Endothelial cell of umbilical vein (primary cell): ENCODE results near the gene SESTD1. TPM values are rescaled to one million over a fixed set of nuclear protein-coding genes. Genes with fewer than 3 reads are reported as not detected.

Experiments
- BruUV-seq: library from RNA; stranded (reverse); fragments of 400-500 nt; replicated peaks from 2 replicates; lab custom pipeline; 2021; lab: Mats Ljungman, UMichigan
- CTCF ChIA-PET: fragments of 300-600, 350-600 bp; sonication (Branson Sonifier 250); formaldehyde crosslinking; loops from one replicate; lab custom pipeline; 2021; ENCODE audit warnings: antibody characterized with exemption, inconsistent platforms; lab: Charles Lee
- POLR2A ChIA-PET: fragments of 300-600, 350-600 bp; sonication (Branson Sonifier 250); formaldehyde crosslinking; loops from one replicate; lab custom pipeline; 2021; ENCODE audit warnings: antibody characterized with exemption, inconsistent platforms; lab: Charles Lee
- DNase-seq: peaks from one replicate; pipeline ENCODE4 v3.0.0-alpha.2; 2011; ENCODE audit warnings: low read depth, low spot score
- FAIRE-seq: peaks from 2 replicates; lab custom pipeline; 2011; peaks lifted over from hg19 to GRCh38; lab: Jason Lieb, UNC
- H2AFZ ChIP-seq: 2 replicates; pipeline ENCODE4 v1.6.0; 2012; ENCODE audit warnings: low read depth, low read length, control low read depth, inconsistent platforms
- H3K27ac ChIP-seq: 2 replicates; pipeline ENCODE4 v1.5.1; 2011; ENCODE audit warnings: low read depth, mild to moderate bottlenecking, control low read depth, low read length, moderate library complexity; ENCODE audit not compliant: insufficient read depth
- H3K27me3 ChIP-seq, 2 experiments: 2 replicates each; pipeline versions ENCODE4 v1.6.0 to v1.6.1; 2011; ENCODE audit warnings: low read length in 2 of 2, mixed read lengths in 1 of 2; ENCODE audit not compliant: control insufficient read depth in 2 of 2, insufficient read depth in 2 of 2
- H3K36me3 ChIP-seq, 2 experiments: 2 replicates in 1 of 2; 3 replicates in 1 of 2; pipeline ENCODE4 v1.5.1; 2011; ENCODE audit warnings: low read length in 2 of 2, mild to moderate bottlenecking in 1 of 2, moderate library complexity in 1 of 2; ENCODE audit not compliant: control insufficient read depth in 2 of 2, insufficient read depth in 2 of 2; ENCODE audit errors: extremely low read depth in 1 of 2
- H3K4me1 ChIP-seq: 3 replicates; pipeline ENCODE4 v1.5.1; 2011; ENCODE audit warnings: mild to moderate bottlenecking, low read length; ENCODE audit not compliant: control insufficient read depth, insufficient read depth; ENCODE audit errors: extremely low read depth
- H3K4me2 ChIP-seq: 2 replicates; pipeline ENCODE4 v1.6.1; 2011; ENCODE audit warnings: low read length, control low read depth, mixed read lengths; ENCODE audit not compliant: insufficient read depth
- H3K4me3 ChIP-seq, 3 experiments: fragments of 200-600 bp in 1 of 3; sonication (generic), shearing (Covaris generic) in 1 of 3; replicated peaks in 1 of 3; 2 replicates each; pipeline ENCODE4 v1.5.1; 2011 to 2016; ENCODE audit warnings: control low read depth in 3 of 3, low read length in 3 of 3, mild to moderate bottlenecking in 2 of 3, inconsistent platforms in 1 of 3, low read depth in 1 of 3, moderate library complexity in 1 of 3; ENCODE audit not compliant: insufficient read depth in 1 of 3
- H3K79me2 ChIP-seq: 2 replicates; pipeline ENCODE4 v1.6.0; 2012; ENCODE audit warnings: low read length, inconsistent platforms; ENCODE audit not compliant: control insufficient read depth, insufficient read depth
- H3K9ac ChIP-seq: replicated peaks from 2 replicates; pipeline ENCODE3; 2011; ENCODE audit warnings: low read length, control low read depth; ENCODE audit not compliant: insufficient read depth; ENCODE audit errors: extremely low read depth
- H3K9me1 ChIP-seq: replicated peaks from 3 replicates; pipeline ENCODE4 v1.6.0; 2011; ENCODE audit warnings: mild to moderate bottlenecking, low read length; ENCODE audit not compliant: control insufficient read depth, insufficient read depth; ENCODE audit errors: extremely low read depth
- H3K9me3 ChIP-seq: replicated peaks from 2 replicates; pipeline ENCODE4 v1.5.1; 2012; ENCODE audit warnings: low read length, inconsistent platforms; ENCODE audit not compliant: control insufficient read depth, insufficient read depth
- H4K20me1 ChIP-seq: replicated peaks from 2 replicates; pipeline ENCODE3; 2011; ENCODE audit warnings: mild to moderate bottlenecking, low read length; ENCODE audit not compliant: control insufficient read depth, insufficient read depth; ENCODE audit errors: extremely low read depth
- EZH2 ChIP-seq: IDR thresholded peaks from 2 replicates; pipeline ENCODE4 v1.6.1; 2012; ENCODE audit warnings: borderline replicate concordance, low read depth, mild to moderate bottlenecking, moderate library complexity, low read length, inconsistent platforms; ENCODE audit not compliant: severe bottlenecking
- FOS ChIP-seq: IDR thresholded peaks from 2 replicates; pipeline ENCODE4 v1.6.1; 2011; ENCODE audit warnings: mild to moderate bottlenecking, low read length, moderate library complexity, borderline replicate concordance; ENCODE audit not compliant: insufficient read depth
- GATA2 ChIP-seq: IDR thresholded peaks from 2 replicates; pipeline ENCODE4 v1.7.0; 2011; ENCODE audit warnings: low read depth, mild to moderate bottlenecking, moderate library complexity, mixed read lengths, low read length; ENCODE audit not compliant: insufficient read length, insufficient read depth
- JUN ChIP-seq: IDR thresholded peaks from 2 replicates; pipeline ENCODE4 v1.6.1; 2011; ENCODE audit warnings: borderline replicate concordance, low read depth; ENCODE audit not compliant: insufficient read length, insufficient read depth
- MAX ChIP-seq: IDR thresholded peaks from 2 replicates; pipeline ENCODE4 v1.6.1; 2011; ENCODE audit not compliant: insufficient read depth, insufficient read length
- MYC ChIP-seq: IDR thresholded peaks from one replicate; pipeline ENCODE4 v1.6.1; 2011; ENCODE audit warnings: mild to moderate bottlenecking, low read depth, low read length
- POLR2A ChIP-seq: IDR thresholded peaks from 2 replicates; pipeline ENCODE4 v1.6.1; 2012; ENCODE audit warnings: low read depth, mild to moderate bottlenecking, control low read depth, low read length
- POLR2AphosphoS5 ChIP-seq: IDR thresholded peaks from 2 replicates; pipeline ENCODE4 v1.6.1; 2012; ENCODE audit warnings: low read depth, mild to moderate bottlenecking, control low read depth, low read length, moderate library complexity; ENCODE audit not compliant: insufficient read depth
- dilution Hi-C: fragments of 300-500 bp; cut with MboI; formaldehyde crosslinking; loops from one replicate; pipeline ENCODE4 v1.15.0; 2019; ENCODE audit warnings: low sequenced_read_pairs; ENCODE audit not compliant: extremely low pct_ligation_motif_present
- intact Hi-C: fragments of 100-400 bp; cut with micrococcal nuclease; formaldehyde crosslinking; loops from one replicate; pipeline ENCODE4 v1.10.0; 2022
- polyA plus RNA-seq, 4 experiments: library from polyadenylated mRNA; depleted of rRNA in 3 of 4; stranded (reverse) in 3 of 4; unstranded in 1 of 4; fragments of >200 nt; gene quantifications; 2 replicates each; pipeline versions ENCODE4 v1.2.1 to v1.2.3, GENCODE V29; 2011 to 2012; ENCODE audit warnings: missing spikeins in 1 of 4
- total RNA-seq: library from RNA; stranded (reverse); gene quantifications from 2 replicates; pipeline ENCODE4 v1.2.3, GENCODE V29; 2021
- TF ChIP-seq, protein P1 (sequence below), 2 donors: IDR thresholded peaks; 1 replicate in 1 of 2; 2 replicates in 1 of 2; pipeline ENCODE4 v1.5.1; 2011; ENCODE audit warnings: low read length in 2 of 2, mild to moderate bottlenecking in 2 of 2, moderate library complexity in 2 of 2, control low read depth in 1 of 2, inconsistent platforms in 1 of 2, low read depth in 1 of 2; ENCODE audit not compliant: insufficient read depth in 1 of 2; ENCODE audit errors: extremely low read depth in 1 of 2

The SESTD1 gene
- total and polyA plus RNA-seq, 2 donors (not counting 3 experiments of a cell fraction or from before 2014, with no cell fraction given): 9.8 to 72.4 TPM

GRCh38 chr2:179170901-179171300 is 93.7 kb downstream of the SESTD1 start:
- Histone ChIP-seq H4K20me1 (no peaks in the 10 kb centered on the region), H2AFZ (no peak overlapping the region), H3K9ac (no peak overlapping the region), H3K27me3 (no peaks in the 10 kb centered on the region), H3K9me1 (no peaks in the 10 kb centered on the region), H3K36me3 (peaks cover 0 to 5% of the 10 kb centered on the region in 2 experiments), H3K9me3 (no peaks in the 10 kb centered on the region), H3K4me3 (no peak overlapping the region), H3K79me2 (no peaks in the 10 kb centered on the region), H3K4me2 (no peak overlapping the region), H3K4me1 (no peaks in the 10 kb centered on the region), H3K27ac (no peak overlapping the region)
- FAIRE-seq (no peak), DNase-seq (no peak)
- intact Hi-C loops: no loop called here
- no peak for TF ChIP-seq MYC
- TF ChIP-seq FOS: no peak
- no peak for TF ChIP-seq POLR2A
- no peak for TF ChIP-seq POLR2AphosphoS5
- TF ChIP-seq, protein P1, sequence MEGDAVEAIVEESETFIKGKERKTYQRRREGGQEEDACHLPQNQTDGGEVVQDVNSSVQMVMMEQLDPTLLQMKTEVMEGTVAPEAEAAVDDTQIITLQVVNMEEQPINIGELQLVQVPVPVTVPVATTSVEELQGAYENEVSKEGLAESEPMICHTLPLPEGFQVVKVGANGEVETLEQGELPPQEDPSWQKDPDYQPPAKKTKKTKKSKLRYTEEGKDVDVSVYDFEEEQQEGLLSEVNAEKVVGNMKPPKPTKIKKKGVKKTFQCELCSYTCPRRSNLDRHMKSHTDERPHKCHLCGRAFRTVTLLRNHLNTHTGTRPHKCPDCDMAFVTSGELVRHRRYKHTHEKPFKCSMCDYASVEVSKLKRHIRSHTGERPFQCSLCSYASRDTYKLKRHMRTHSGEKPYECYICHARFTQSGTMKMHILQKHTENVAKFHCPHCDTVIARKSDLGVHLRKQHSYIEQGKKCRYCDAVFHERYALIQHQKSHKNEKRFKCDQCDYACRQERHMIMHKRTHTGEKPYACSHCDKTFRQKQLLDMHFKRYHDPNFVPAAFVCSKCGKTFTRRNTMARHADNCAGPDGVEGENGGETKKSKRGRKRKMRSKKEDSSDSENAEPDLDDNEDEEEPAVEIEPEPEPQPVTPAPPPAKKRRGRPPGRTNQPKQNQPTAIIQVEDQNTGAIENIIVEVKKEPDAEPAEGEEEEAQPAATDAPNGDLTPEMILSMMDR (IDR thresholded peaks at IDR 0.05; ENCODE audit: extremely low read depth in 1 of 2, insufficient read depth in 1 of 2, low read depth in 1 of 2, low read length in 2 of 2): no peak
- no peak for TF ChIP-seq GATA2
- no peak for TF ChIP-seq JUN
- TF ChIP-seq EZH2: no peak
- no peak for TF ChIP-seq MAX
- ChIA-PET CTCF (interaction anchor here (0.6 kb wide), 1 partner anchor 10 kb away, joined by 3 read pairs; no protein-coding TSS in a partner anchor), POLR2A (no interaction called here)
- BruUV-seq: no TSS peak
- dilution Hi-C loops: no loop called here
